Medulla oblongata (tissue), 1 donor: ENCODE measurements around the gene CYS1.
"Not testable (repeated sequence)": the region's sequence is repeated elsewhere in the genome, so short reads cannot be mapped to it uniquely, and the experiment has no call there.

ENCODE experiments used
- DNase-seq: peaks from one replicate; pipeline ENCODE4 v3.0.0-alpha.2; 2015; ENCODE audit errors: extremely low spot score

CYS1 gene

GRCh38 chr2:10094271-10094814, 14.1 kb upstream of the CYS1 start:
- no peak for DNase-seq

- not testable (repeated sequence) for DNase-seq
These were observed 11.7 kb upstream of the CYS1 start for GRCh38 chr2:10091889-10092244.

GRCh38 chr2:10091182-10091888, 11.1 kb upstream of the CYS1 start:
- no peak for DNase-seq

- DNase-seq: no peak
These were observed 9.5 kb upstream of the CYS1 start for GRCh38 chr2:10089565-10090190.

DNA sequence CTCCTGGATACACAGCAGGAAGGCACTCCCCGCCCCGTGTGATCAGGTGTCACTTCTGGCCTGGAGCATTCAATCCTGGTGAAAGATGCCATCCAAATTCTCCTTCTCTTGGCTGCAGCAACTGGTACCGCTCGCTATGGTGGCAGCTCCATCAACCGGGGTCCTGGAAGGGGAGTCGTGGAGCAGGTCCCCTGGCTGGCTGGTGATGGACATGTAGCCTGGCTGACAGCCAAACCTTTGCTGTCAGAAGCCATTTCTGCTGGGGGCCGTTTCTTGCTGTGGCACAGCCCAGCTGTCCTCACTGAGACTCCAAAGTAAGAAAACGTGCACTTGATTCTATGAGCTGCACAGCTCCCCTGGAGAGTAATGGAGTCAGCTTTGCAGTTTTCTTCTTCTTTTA, 7.1 kb upstream of the CYS1 start:
- DNase-seq: no peak

DNA sequence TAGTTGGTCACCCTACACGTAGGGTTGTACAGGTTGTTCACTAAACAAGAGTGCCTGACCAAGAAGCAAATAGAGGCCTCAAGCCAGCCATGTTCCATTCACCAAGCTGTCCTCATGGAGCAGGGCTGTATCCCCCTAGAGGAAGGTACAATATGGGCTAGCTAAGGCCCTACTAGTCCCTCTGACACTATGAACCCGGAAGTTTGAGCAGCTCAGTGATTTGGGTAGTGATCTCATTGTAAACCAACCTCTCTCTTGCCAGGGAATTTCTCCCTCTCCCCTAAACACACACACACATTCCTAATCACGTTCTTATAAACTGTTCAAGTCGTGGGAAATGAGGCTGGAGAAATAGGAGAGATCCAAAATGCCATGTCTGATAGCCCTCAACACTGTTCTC, 6.7 kb upstream of the CYS1 start:
- DNase-seq: no peak

DNA sequence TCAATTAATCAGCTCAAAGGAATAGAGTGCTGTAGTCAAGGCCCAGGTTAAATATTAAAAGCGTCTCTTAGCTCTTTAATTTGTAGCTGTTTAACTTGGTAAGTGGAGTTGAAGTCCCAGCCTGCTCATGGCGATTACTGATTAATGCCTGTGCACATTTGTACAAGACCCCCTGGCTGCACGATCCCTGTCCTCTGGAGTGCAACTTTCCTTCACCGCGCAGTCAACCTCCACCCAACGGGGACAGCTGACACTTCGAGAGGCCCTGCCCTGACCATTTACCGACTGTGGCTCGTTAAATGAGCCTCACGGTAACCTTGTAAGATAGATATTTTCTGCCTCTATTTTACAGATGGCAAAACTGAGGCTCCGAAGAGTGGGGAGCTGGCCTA, 5.5 kb upstream of the CYS1 start:
- DNase-seq: no peak

DNA sequence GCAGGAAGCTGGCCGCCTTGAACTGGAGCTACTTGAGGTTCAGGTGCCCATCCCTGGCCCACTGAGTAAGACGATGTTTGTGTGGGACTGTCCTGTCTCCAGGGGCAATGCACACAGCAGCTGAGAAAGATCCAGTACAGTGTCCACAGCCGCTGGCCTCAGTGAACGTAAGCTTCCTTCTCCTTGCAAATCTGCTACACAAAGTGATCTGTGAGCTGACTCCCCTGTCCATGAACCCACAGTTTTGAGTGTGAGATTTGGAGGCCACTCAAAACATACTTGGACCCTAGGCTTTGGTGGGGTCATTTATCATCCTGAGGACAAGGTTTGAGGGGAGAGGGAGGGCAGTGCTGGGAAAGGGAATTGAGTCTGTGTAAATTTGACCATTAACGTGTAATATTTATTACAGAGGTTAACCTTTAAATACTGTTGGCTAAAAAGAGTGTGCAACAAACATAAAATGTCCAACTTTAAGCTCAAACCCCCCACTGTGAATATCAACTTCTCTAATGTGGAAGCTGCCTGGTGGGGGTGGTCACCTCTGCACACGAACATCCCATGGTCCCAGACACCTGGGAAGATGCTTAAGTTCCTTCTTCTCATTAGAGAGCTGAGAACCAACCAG, 4.9 kb upstream of the CYS1 start:
- no peak for DNase-seq

- no peak for DNase-seq
These were observed 4.1 kb upstream of the CYS1 start for GRCh38 chr2:10084223-10084865.

DNA sequence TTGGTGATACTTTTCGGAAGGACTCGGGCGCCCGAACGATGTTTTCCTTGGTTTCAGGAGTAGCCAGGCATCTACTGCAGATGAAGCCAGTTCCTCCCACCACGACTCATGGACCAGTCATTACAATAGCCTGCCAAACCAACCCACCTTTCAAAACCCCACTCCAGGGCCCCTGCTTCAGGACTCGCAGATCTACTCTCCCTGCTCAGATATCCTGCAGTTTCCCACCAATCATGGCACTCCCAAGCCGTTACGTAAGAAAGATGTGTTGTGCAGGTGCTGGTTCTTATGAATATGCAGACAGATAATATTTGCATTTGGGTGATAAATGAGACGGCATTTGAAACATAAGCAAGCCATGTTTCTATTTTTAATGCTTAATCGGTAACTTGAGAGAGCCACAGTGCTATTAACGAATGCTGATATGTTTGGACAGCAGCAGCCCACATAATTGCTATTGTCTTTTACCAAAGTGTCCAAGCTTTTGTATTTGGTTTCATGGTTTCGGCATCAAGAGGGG, 3.5 kb upstream of the CYS1 start:
- DNase-seq: no peak

DNA sequence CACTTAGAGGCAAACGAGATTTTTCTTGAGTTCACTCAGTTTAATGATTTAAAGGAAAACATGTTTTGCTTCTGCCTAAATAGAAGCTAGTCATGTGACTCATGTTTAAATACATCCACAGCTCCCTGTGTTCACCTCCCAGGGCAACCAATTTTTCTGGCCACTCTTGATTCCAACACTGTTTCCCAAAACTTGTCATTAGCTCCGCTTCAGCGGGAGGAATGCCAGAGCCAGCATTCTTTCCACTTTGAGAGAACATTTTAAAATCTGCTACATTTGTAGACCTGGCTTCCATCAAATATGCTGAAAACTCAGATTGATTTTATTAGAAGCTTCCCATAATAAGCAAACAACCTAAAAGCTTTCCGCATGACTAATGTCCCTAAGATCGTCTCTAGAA, 2.8 kb upstream of the CYS1 start:
- no peak for DNase-seq

DNA sequence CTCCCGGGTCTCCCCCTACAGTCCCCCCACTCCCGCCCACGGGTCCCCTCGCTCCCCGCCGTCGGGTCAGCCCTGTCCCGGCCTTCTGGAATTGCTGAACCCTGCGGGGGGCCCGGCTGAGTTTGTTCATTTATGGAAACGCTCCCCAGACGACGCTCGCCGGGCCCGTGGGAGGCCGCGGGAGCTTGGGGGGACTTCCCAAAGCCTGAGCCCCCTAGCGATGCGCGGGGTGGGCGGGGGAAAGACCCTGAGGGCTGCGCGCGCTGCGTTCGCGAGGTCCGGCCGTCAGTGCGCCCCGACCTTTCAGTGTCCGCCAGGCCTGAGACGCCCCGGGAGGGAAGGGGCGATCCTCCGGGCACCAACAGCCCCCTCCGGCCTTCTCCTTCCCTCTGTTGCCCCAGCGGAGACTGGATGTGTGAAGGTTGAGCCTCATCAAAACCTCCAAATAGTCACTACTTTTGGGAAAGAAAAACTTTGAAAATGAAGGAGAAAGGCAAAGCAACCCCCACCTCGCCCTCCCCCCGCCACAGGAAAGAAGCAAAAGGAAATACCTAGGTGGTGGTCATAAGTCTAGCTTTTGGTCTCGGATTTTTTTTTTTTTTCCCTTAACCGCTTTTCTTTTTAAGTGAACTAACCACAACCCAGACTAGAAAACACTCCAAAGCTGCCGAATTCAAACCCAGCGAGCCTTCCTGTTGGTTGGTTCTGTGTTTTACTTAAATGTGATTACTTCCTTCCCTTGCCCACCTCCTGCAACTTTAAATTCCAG, 509 bp upstream of the CYS1 start:
- DNase-seq: no peak

DNA sequence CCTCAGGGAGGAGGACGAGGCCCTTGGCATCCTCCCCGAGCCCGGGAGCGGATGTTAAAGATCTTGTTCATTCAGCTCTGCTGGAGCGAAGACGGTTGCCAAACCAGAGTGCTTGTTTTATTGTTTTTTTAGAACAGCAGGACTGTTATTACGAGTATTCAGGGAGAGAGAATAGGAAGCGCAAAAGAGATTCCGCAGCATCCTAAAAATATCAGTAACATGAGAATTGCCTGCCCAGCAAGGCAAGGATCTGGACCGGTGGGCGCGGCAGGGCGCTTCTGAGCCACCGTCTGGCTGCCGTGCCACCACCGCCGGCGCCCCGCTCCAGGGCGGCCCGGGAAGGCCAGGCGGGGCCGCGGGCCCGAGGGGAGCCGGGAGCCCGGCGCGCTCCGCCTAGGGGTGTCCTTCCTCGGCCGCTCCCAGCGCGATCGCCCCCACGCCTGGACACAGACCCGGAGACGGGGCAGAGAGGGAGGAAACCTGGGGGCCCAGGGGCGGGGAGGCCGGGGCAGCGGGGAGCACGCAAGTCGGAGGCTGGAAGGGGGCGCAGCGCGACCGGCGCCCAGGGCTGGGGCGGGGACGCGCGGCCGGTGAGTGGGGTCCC, 843 bp downstream of the CYS1 start:
- no peak for DNase-seq

DNA sequence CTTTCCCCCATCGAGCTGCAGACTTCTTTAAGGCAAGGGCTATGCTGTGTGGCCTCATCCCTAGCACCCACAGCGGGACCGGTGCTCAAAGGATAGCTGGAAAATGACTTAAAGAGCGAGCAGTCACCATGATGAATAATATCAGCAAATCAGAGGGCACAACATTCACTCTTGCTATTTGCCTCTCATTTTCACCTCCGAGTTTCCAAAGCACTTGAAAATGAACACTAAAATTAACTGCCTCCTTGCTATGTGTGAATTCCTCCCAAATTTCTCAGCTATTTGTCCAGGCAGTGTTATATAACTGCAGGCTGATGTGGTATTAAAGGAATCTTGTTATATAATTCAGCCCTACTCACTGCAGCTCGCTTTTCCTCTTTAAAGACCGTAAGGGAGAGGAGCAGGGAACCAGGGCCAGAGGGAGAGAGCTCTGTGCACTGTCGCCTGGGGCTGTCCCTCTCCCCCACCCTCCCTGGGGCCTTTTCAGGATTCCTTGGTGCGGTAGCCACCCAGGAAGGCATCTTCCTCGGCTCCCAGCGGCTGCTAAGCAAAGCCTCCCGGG, 1.4 kb downstream of the CYS1 start:
- peak; percentile 49 for DNase-seq

GRCh38 chr2:10078001-10078400, 2.2 kb downstream of the CYS1 start:
- no peak for DNase-seq

GRCh38 chr2:10076988-10077527, 3.2 kb downstream of the CYS1 start:
- DNase-seq: no peak

DNA sequence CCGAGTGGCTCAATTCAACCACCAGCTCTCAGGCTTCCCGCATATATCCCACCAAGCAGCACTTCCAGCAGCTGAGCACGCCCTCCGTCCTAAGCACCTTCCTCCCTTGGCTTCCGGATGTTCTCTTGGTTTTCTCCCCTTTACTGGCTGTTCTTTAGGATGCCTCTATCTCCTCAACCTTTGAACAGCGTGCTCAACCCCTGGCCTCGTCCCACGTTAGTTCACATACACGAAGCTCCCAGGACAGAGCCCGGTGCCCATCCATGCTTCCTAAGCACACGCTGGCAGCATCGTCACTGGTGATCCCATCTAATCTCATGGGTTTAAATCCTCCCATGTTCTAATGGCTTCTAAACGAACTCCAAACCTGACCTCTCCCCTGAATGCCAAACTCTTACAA, 3.7 kb downstream of the CYS1 start:
- no peak for DNase-seq

GRCh38 chr2:10075571-10076209, 4.5 kb downstream of the CYS1 start:
- DNase-seq: no peak

DNA sequence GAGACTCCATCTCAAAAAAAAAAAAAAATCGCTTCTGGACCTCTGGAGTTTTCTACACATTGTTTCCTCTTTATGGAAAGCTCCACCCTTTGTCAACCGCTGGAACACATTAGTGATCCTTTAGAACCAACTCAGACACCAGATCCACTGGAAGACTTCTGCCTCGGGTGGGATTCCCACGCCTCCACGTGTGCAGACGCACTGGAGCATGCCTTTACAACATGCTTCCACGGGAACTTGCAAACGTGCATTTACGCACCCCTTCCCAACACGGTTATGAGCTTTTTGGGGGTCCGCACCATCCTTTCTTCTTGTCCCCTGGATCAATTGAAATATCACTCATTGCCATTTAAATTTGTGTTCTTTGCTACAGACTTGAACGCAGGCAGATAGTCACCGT, 5.1 kb downstream of the CYS1 start:
- no peak for DNase-seq

- DNase-seq: no peak
These were observed 6.5 kb downstream of the CYS1 start for GRCh38 chr2:10073706-10074105.
